ENCODE results near the gene BUD23.

BUD23 gene

DNA sequence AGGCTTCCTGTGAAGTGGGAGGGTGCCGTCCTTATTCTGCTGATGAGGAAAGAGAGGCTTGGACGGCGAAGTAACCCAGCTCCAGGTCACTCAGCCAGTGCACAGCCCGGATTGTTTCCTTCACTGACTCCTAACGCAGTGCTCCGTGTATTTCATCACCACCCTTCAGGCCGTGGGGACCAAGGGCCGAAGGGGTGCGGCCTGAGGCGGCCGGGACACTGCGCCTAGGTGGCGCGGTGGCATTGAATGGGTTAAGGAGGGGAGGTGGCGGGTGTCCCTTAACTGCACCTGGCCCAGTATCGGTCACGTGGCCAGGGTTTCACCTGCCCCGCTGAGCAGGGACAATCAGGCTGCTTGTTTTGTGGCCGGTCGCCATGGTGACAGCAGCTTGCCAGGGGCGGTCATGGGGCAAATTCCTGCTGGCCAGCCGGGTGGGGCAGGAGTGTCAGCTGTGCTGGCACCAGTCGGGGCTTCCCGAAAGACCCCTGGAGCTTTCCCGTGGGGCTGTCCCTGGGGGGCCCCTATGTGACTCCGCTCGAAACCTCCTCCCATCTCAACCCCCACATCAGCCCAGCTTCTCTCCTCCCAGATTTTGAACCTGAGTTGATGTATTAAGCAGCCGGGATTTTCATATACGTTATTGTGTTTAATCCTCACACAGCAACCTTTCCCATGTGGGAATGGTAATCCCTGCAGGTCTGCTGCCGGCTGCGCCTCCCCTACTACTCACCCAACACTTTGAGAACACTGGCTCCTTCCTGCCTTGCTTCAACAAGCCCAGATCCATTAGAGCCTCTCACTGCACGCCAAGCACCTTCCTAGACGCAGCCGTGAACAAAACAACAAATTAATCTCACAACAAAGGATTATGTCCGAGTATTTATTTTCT lies 59.6 kb downstream of the BUD23 start:
- no peak for DNase-seq (ENCODE audit: low read depth)

DNA sequence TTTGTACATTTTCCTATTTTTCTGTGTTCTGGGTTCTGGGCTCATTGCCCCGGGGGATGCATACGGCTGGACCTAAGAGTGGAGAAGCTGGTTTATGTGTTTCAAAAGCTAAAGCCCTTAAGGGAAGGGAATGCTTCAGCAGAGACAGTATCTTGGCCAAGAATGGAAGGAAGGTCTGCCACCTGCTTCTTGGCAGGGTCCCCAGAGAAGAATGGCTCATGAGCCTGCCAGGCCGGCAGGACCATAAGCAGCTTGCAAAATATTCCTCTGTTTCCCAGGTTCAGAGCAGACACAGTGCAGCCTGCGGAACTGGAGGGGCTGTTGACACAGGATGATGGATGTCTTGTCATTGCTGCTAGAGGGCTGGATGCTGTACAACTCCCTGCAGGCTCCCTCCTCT lies 63.0 kb downstream of the BUD23 start:
- DNase-seq (ENCODE audit: low read depth) = no peak

Data from activated T-cell treated with anti-CD3 and anti-CD28 coated beads for 1 hour (primary cell).